Measurements from ENCODE around the gene FMN2. TPM values are rescaled to one million over a fixed set of nuclear protein-coding genes. Genes with fewer than 3 reads are reported as not detected.
"Not testable (repeated sequence)": the region's sequence is repeated elsewhere in the genome, so short reads cannot be mapped to it uniquely, and the experiment has no call there.

FMN2 gene
- polyA plus RNA-seq, 12 donors = 0.30 to 1.4 (median 0.64) TPM; not detected in 2

DNA sequence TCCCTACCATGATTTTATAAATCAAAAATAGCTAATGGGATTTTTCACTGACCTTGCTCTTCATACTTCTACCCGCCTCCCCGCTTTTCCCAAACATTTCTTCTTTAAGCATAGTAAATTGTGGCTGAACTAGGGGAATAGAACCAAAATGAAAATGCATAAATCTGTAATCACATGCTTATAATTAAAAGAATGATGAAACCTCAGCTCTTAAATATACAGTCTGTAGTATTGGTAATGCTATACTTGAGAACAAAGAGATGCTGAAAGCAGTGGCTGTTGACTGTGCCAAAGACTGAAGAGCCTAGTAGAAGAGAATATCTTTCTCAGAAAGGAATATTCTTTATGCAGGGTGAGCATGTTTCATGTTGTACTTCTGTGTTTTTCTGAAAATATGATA lies 271.1 kb downstream of the FMN2 start:
- no peak for DNase-seq

GRCh38 chr1:240363315-240363714 lies 271.6 kb downstream of the FMN2 start:
- DNase-seq = no peak

DNA sequence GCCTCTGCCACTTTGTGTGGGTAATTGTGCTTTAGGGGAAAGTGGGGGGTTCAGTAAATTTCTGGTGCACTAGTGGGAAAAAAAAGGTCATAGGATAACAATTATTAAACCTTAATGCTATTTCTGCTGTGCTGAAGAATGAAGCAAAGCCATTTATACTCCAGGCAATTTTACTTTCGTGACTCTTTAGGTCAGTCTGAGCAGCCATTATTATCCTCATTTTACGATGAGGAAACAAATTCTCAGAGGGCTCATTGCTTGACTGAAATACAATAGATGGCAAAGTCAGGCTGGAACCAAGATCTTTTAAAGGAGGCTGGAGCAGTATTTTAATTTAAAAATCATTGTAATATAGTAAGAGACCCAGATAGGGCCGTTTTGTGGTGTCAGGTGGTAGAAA lies 272.2 kb downstream of the FMN2 start:
- DNase-seq = no peak

DNA sequence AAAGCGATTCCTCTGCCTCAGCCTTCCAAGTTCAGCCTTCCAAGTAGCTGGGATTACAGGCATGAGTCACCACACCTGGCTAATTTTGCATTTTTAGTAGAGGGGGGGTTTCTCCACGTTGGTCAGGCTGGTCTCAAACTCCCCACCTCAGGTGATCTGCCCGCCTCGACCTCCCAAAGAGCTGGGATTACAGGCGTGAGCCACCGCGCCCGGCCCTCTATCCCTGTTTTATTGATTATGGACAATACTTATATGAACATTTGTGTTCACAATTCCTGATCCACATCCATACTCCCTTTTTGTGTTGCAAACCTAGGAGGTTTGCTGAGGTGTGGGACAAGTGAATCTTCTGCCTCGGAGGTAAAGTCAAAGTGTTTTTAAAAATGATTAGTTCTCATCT lies 275.0 kb downstream of the FMN2 start:
- no peak for DNase-seq

GRCh38 chr1:240385551-240385950 lies 293.9 kb downstream of the FMN2 start:
- DNase-seq = no peak

GRCh38 chr1:240385985-240386978 lies 294.6 kb downstream of the FMN2 start:
- no peak for DNase-seq

- no peak for DNase-seq
Measured at GRCh38 chr1:240387051-240387450, 295.4 kb downstream of the FMN2 start.

- no peak for DNase-seq
Measured at GRCh38 chr1:240391660-240392260, 300.1 kb downstream of the FMN2 start.

DNA sequence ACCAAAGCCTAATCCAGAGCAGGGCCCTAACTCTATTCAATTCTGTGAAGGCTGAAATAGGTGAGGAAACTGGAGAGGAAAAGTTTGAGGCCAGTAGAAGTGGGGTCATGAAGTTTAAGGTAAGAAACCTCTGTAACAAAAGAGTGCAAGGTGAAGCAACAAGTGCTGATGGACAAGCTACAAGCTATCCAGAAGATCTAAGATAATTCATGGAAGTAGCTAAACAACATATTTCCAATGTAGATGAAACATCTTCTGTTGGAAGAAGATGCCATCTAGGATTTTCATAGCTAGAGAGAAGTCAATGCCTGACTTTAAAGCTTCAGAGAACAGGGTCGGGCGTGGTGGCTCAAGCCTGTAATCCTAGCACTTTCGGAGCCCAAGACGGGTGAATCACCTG lies 302.7 kb downstream of the FMN2 start:
- no peak for DNase-seq

- DNase-seq = no peak
Measured at GRCh38 chr1:240395336-240395735, 303.7 kb downstream of the FMN2 start.

DNA sequence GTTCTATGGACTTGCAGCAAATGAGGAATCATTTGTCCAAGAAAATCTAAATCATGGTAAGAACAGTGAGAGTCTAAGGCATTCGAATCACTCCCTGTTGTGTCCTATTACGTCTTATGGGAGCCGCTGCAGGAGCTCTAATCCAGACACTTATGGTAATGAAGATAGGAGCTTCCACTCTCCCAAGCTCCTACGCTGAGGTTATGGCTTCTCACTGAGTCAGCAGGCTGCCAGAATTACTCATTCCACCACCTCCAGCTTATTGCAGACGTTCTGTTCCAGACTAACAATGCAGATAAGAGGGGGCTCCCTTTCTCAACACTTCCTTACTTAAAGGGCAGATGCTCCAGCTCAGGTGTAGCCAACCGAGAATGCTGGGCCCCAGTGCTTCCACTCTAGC lies 307.7 kb downstream of the FMN2 start:
- no peak for DNase-seq

DNA sequence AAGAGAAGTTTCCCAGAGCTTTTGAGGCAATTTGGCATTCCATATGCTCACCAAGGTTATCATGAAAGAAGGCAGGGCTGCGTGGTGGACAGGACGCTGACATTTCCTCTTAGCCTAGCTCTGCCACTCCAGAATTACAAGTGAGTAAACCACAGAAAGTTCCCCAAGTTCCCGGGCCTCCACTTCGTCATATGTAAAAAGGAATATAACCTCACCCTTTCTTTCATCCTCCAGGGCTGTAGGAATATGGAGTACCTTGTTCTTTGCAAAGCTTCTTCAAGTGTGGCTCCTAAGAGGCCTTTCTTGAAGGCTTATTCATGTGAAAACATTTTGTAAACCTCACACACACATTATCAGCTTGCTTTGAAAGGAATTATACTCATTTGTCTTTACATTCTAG lies 310.0 kb downstream of the FMN2 start:
- DNase-seq = no peak

- peak; percentile 76 for DNase-seq
Measured at GRCh38 chr1:240402326-240402725, 310.6 kb downstream of the FMN2 start.

GRCh38 chr1:240404286-240404685 lies 312.6 kb downstream of the FMN2 start:
- no peak for DNase-seq

DNA sequence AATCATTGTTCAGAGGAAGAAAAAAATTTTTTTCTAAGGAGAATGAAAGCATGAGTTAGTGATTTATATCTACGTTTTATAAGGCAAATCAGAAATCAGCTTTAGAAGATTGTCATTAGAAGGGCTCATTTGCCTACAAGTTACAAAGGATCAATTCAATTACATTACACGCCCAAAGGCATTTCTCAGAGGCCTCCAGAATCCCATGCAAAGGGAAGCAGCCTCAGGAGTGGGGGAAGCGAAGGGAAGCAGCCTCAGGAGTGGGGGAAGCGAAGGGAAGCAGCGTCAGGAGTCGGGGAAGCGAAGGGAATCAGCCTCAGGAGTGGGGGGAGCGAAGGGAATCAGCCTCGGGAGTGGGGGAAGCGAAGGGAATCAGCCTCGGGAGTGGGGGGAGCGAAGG lies 314.1 kb downstream of the FMN2 start:
- DNase-seq = no peak

DNA sequence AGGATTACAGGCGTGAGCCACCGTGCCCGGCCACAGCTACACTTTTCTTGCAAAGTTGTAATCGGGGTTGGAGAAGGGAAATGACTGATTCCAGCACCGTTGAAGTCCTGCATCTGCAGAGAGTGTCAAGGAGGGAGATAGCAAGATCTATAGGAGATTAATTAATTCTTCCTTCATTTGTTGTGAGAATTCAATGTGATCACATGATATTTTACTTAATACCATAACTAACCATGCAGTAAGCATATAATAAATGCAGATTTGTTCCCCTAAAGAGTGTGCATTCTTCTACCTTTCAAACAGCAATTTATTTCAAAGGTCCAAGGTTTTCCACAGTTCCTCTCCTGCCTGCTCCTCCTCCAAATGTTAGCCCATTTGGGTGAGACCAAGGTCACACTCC lies 315.7 kb downstream of the FMN2 start:
- DNase-seq = no peak

DNA sequence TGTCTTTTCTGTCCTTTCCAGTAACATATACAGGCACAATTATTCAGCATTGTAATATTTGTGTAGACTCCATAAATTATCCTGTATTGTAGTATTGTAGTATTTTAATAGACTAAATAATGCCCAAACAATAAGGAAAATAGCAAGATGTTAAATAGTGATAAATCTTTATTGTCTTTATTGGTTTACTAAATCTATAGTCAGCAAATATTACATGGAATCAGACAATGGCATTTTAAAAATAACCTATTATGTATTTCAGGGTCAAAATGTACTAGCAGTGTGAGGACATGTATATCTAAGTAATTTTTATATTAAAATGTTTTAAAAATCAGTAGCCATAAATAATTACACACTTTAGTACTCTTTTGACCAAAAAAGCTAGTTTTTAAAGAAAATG lies 317.9 kb downstream of the FMN2 start:
- DNase-seq = no peak

GRCh38 chr1:240413732-240414131 lies 322.0 kb downstream of the FMN2 start:
- DNase-seq = no peak

- DNase-seq = no peak
Measured at GRCh38 chr1:240414237-240414636, 322.6 kb downstream of the FMN2 start.

DNA sequence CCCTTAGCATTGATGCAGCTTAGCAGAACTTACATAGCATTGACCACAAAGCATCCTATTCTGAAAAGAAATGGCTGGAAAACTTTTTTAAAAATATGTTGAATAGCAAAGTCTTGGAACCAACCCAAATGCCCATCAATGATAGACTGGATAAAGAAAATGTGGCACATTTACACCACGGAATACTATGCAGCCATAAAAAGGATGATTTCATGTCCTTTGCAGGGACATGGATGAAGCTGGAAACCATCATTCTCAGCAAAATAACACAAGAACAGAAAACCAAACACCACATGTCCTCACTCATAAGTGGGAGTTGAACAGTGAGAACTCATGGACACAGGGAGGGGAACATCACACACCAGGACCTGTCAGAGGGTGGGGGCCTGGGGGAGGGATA lies 323.3 kb downstream of the FMN2 start:
- not testable (repeated sequence) for DNase-seq

DNA sequence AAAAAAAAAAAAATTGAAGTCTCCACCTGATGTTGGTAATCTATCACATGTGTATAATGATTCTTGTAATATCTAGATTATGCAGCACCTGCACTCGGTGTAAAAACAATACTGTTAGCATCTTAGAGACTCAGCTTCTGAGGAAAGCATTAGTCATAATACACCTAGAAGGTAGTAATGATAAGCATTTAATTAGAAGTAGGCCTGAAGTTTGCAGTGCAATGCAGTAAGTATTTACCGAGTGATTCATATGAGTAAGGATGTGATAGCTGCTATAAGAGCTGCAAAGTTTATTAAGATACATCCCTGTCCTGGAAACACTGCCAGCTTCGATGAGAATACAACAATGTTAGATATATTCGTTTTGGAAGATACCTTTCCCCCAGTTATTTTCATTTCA lies 323.8 kb downstream of the FMN2 start:
- no peak for DNase-seq

- DNase-seq = no peak
Measured at GRCh38 chr1:240417317-240417716, 325.6 kb downstream of the FMN2 start.

DNA sequence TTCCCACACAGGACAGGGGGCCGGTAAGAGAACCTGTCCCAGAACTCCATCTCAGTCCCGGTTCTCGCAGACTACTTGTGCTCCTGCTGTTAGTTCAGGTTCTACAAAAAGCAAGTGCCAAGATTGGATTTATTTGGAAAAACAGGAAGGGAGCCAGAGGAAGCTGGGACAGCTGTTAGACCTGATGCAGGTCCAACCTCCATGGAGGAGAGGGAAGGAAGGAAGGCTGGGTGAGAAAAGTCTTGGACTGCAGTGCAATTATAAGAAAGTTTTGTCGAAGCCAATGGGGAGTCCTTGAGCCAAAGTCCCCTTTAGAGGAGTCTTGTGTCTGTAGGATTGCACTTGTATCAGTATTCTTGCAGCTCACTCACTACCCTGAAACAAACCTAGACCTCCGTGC lies 329.1 kb downstream of the FMN2 start:
- peak; percentile 45 for DNase-seq
